ENCODE data around the gene ATP11A.

ATP11A gene

GRCh38 chr13:112764028-112764427, 74.2 kb downstream of the ATP11A start:
- no peak for DNase-seq

GRCh38 chr13:112764864-112765561, 75.2 kb downstream of the ATP11A start:
- DNase-seq: no peak

GRCh38 chr13:112765731-112766130, 75.9 kb downstream of the ATP11A start:
- DNase-seq: no peak

GRCh38 chr13:112766336-112766735, 76.5 kb downstream of the ATP11A start:
- no peak for DNase-seq

- DNase-seq: no peak
Measured at GRCh38 chr13:112767506-112768471, 78.0 kb downstream of the ATP11A start.

- DNase-seq: no peak
Measured at GRCh38 chr13:112768795-112769481, 79.1 kb downstream of the ATP11A start.

- no peak for DNase-seq
Measured at GRCh38 chr13:112769615-112770014, 79.8 kb downstream of the ATP11A start.

GRCh38 chr13:112770504-112770903, 80.7 kb downstream of the ATP11A start:
- DNase-seq: no peak

GRCh38 chr13:112771139-112771876, 81.5 kb downstream of the ATP11A start:
- DNase-seq: no peak

- DNase-seq: no peak
Measured at GRCh38 chr13:112771877-112772538, 82.2 kb downstream of the ATP11A start.

GRCh38 chr13:112772539-112772909, 82.7 kb downstream of the ATP11A start:
- DNase-seq: no peak

GRCh38 chr13:112772929-112773328, 83.1 kb downstream of the ATP11A start:
- DNase-seq: no peak

- DNase-seq: no peak
Measured at GRCh38 chr13:112773601-112774447, 84.0 kb downstream of the ATP11A start.

- DNase-seq: no peak
Measured at GRCh38 chr13:112774448-112774792, 84.6 kb downstream of the ATP11A start.

- no peak for DNase-seq
Measured at GRCh38 chr13:112774829-112775565, 85.2 kb downstream of the ATP11A start.

GRCh38 chr13:112775791-112776279, 86.0 kb downstream of the ATP11A start:
- no peak for DNase-seq

GRCh38 chr13:112776354-112776753, 86.5 kb downstream of the ATP11A start:
- no peak for DNase-seq

- no peak for DNase-seq
Measured at GRCh38 chr13:112776971-112777370, 87.1 kb downstream of the ATP11A start.

- DNase-seq: no peak
Measured at GRCh38 chr13:112777637-112778406, 88.0 kb downstream of the ATP11A start.

Data from RPMI8226 (cell line).